GM10248 (cell line): ENCODE results near the gene IGF2BP1.
"Not testable (repeated sequence)": the region's sequence is repeated elsewhere in the genome, so short reads cannot be mapped to it uniquely, and the experiment has no call there.

Source experiments
- CTCF ChIA-PET: fragments of 300-600 bp; sonication (Branson Sonifier 250); formaldehyde crosslinking; extraction: SDS; loops from one replicate; lab custom pipeline; 2021; ENCODE audit warnings: antibody characterized with exemption; lab: Yijun Ruan, JAX
- POLR2A ChIA-PET: fragments of 350-650 bp; sonication (Branson Sonifier 250); formaldehyde crosslinking; extraction: SDS; loops from one replicate; lab custom pipeline; 2020; ENCODE audit warnings: antibody characterized with exemption; lab: Yijun Ruan, JAX
- DNase-seq: peaks from one replicate; pipeline ENCODE4 v3.0.0; 2012; ENCODE audit errors: extremely low spot score
- TF ChIP-seq, protein P1 (sequence below): IDR thresholded peaks from 2 replicates; pipeline ENCODE4 v1.5.1; 2012; ENCODE audit warnings: mild to moderate bottlenecking, low read depth; ENCODE audit errors: extremely low read depth, missing control alignments, control extremely low read depth

IGF2BP1 gene

GRCh38 chr17:49000943-49001342 lies 3.8 kb downstream of the IGF2BP1 start:
- ChIA-PET POLR2A (no interaction called here), CTCF (interaction anchor here (1.2 kb wide), 1 partner anchor 323 kb away, joined by 3 read pairs; no protein-coding TSS in a partner anchor)

GRCh38 chr17:49001671-49002070 lies 4.5 kb downstream of the IGF2BP1 start:
- CTCF ChIA-PET: no interaction called here
- POLR2A ChIA-PET: no interaction called here
- DNase-seq: no peak
- TF ChIP-seq, protein P1, sequence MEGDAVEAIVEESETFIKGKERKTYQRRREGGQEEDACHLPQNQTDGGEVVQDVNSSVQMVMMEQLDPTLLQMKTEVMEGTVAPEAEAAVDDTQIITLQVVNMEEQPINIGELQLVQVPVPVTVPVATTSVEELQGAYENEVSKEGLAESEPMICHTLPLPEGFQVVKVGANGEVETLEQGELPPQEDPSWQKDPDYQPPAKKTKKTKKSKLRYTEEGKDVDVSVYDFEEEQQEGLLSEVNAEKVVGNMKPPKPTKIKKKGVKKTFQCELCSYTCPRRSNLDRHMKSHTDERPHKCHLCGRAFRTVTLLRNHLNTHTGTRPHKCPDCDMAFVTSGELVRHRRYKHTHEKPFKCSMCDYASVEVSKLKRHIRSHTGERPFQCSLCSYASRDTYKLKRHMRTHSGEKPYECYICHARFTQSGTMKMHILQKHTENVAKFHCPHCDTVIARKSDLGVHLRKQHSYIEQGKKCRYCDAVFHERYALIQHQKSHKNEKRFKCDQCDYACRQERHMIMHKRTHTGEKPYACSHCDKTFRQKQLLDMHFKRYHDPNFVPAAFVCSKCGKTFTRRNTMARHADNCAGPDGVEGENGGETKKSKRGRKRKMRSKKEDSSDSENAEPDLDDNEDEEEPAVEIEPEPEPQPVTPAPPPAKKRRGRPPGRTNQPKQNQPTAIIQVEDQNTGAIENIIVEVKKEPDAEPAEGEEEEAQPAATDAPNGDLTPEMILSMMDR: no peak

More at GRCh38 chr17:49000943-49001342, 3.8 kb downstream of the IGF2BP1 start:
- DNase-seq: no peak
- TF ChIP-seq, protein P1: no peak

DNA sequence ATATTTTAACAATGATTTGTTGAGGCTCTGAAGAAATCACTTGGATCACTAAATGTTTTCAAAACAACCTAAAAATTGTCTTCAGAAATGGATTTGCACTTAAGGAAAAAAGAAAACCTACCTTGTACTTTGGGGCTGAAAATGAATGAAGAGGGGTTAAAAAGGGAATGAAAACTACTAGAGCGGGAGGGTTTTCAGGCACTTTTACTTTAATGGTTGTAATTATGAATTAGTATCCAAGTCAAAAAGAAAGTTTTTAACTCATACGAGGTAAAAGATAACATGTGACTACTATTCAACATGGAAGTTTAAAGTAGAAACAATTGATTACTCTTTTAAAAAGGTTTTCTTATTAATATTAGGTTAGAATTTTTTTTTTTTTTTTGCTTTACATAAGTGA lies 5.1 kb downstream of the IGF2BP1 start:
- ChIA-PET POLR2A (no interaction called here), CTCF (interaction anchor here (1.6 kb wide), 1 partner anchor 30 kb away, joined by 4 read pairs; no protein-coding TSS in a partner anchor)
- no peak for DNase-seq
- TF ChIP-seq, protein P1: no peak

DNA sequence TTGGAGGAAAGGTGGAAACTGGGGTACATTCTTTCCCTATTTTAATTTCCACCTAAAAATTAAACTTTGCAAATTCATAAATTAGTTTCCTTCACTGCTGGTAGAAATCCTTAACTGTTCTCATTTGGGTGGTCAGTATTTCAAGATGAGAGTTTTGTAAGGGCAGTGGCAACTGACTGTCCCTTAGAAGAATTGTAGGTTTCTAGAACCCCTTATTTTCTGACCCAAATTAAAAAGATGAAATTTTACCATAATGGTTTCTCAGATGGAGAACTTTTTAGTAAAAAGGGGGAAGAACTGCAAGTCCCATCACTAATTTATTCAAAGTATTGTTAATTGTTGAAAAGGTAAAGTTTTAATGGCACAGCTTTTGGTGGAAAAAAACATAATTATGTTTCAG lies 5.6 kb downstream of the IGF2BP1 start:
- TF ChIP-seq, protein P1: no peak
- POLR2A ChIA-PET: no interaction called here
- CTCF ChIA-PET: interaction anchor here (1.6 kb wide), 1 partner anchor 30 kb away, joined by 4 read pairs; no protein-coding TSS in a partner anchor
- DNase-seq: no peak

GRCh38 chr17:49003557-49004511 lies 6.6 kb downstream of the IGF2BP1 start:
- ChIA-PET POLR2A (no interaction called here), CTCF (interaction anchor here (1.0 to 2.1 kb wide), 4 partner anchors 11 to 188 kb away, joined by 3 to 8 read pairs (median 4); no protein-coding TSS in a partner anchor)
- TF ChIP-seq, protein P1: no peak
- DNase-seq: no peak

- CTCF ChIA-PET: interaction anchor here (1.6 to 2.4 kb wide), 3 partner anchors 9 to 189 kb away, joined by 3 to 12 read pairs (median 8); no protein-coding TSS in a partner anchor
- POLR2A ChIA-PET: no interaction called here
- TF ChIP-seq, protein P1: no peak
- no peak for DNase-seq
Observed at GRCh38 chr17:49005140-49005539, 8.0 kb downstream of the IGF2BP1 start.

GRCh38 chr17:49008908-49009307 lies 11.7 kb downstream of the IGF2BP1 start:
- DNase-seq, POLR2A ChIA-PET, CTCF ChIA-PET: not testable (repeated sequence)
